T-helper 9 cell (primary cell): ENCODE results near the gene CDKL5.

ENCODE experiments used
- DNase-seq: peaks from one replicate; pipeline ENCODE4 v3.0.0-alpha.2; 2020

The CDKL5 gene

DNA sequence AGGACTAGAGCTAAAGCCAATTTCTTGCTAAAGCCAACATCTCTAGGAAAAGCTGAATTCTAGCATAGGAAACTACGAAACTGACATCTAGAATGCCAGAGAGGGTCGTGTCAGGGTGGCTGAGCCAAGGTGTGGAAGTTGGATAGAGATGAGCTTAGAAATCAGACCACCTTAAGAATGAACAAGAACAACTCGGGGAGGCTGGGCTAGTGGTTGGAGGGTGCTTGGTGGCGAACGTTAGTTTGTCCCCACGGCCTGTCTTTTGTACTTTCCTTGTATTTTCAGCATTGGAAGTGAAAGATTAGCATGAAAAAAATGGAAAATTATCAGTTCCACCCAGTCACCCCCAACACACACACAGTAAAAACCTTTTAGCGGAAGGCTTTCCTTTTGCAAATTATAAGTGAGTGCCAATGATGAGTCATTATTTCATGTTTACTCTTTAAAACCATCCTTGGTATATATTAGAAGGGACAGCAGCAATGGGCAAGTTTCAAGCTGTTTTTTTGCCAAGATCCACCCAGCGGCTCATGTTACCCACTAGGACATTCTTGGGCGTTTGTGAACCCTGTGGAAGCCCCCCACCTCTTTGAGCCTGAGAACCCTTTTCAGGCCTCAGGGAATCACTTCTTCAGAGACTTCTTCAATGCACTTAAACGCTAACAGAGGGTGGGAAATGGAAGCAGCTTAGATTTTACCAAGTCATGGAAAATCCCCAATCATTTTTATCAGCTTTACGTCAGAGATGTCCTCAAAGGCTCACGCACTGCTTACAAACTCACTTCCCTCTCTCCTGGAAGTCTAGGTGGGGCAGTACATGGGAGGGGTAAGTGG lies 277.2 kb downstream of the CDKL5 start:
- no peak for DNase-seq
